ENCODE data around the gene SEMA6A.

SEMA6A gene

GRCh38 chr5:116455061-116455460 is 119.6 kb downstream of the SEMA6A start:
- no peak for DNase-seq

- peak; percentile 37 for DNase-seq
These were observed 120.2 kb downstream of the SEMA6A start for GRCh38 chr5:116454417-116454927.

DNA sequence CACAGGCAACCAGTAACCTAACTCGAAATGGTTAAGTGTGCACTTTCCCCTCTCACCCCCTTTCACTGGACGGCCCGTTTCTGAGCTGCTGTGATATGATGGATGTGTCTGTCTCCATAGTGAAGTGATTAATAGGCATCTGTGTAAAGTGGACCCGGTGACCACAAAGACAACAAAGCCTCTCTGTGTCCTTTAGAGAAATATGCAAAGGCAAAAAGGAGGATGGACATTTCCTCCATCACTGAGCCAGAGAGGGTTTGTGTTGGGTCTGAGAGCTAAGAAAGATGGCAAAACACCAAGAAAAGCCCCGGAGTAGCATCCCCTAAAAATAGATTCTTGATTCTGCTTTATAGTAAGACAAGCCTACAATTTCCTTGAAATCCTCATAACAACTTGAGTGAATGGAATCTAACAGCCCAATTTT is 120.6 kb downstream of the SEMA6A start:
- peak; percentile 37 for DNase-seq

GRCh38 chr5:116452774-116453368 is 121.8 kb downstream of the SEMA6A start:
- DNase-seq: no peak

- no peak for DNase-seq
These were observed 122.6 kb downstream of the SEMA6A start for GRCh38 chr5:116451905-116452450.

DNA sequence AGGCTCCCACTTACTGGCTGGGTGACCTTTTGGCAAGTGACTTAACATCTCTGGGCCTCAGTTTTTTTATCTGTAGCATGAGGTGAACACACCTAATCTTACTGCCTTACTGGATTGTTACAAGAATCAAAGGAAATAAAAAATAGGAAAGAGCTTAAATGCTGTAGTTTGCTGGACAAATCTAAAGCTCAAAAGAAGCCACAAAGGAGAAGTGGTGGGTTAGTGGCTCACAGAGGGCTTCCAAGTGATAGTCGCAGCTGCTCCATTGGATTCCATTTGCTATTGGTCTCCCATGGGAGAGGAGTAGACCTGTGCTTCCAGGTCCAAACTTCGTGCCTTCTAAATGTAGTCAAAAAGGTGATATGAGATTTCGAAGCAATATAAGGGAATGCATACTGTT is 123.6 kb downstream of the SEMA6A start:
- no peak for DNase-seq

- DNase-seq: no peak
These were observed 125.2 kb downstream of the SEMA6A start for GRCh38 chr5:116449458-116449857.

- no peak for DNase-seq
These were observed 125.7 kb downstream of the SEMA6A start for GRCh38 chr5:116448870-116449427.

- DNase-seq: no peak
These were observed 126.2 kb downstream of the SEMA6A start for GRCh38 chr5:116448450-116448849.

GRCh38 chr5:116446356-116447005 is 128.1 kb downstream of the SEMA6A start:
- no peak for DNase-seq

GRCh38 chr5:116445311-116445710 is 129.3 kb downstream of the SEMA6A start:
- no peak for DNase-seq

GRCh38 chr5:116444373-116445295 is 130.0 kb downstream of the SEMA6A start:
- no peak for DNase-seq

DNA sequence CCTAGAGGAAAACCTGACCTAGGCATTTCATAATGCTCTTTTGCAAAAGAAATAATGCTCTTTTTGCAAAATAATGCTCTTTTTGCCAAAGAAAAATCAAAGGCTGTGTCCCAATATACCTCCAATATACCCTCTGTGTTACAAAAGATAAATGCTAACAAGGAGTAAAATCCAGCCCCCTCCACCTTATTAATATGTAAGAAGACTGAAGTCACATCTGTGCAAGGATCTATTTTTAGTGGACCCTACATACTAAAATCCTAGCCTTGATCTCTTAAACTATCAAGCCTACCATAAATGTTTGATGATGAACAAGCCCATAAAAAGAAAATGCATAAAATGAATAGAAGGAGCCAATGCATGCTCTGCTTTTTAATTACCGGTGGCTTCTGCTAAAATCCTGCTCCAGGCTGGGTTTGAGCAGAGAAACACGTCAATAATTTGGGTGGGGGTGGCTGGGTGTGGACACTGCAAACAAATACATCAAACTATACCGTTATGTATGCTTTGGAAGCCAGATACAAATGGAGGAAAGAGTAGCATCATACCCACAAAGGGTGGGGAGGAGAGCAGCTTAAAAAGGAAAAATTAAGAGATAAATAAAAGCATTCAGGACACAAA is 131.6 kb downstream of the SEMA6A start:
- DNase-seq: no peak

- no peak for DNase-seq
These were observed 132.5 kb downstream of the SEMA6A start for GRCh38 chr5:116442095-116442534.

GRCh38 chr5:116441223-116441622 is 133.4 kb downstream of the SEMA6A start:
- no peak for DNase-seq

DNA sequence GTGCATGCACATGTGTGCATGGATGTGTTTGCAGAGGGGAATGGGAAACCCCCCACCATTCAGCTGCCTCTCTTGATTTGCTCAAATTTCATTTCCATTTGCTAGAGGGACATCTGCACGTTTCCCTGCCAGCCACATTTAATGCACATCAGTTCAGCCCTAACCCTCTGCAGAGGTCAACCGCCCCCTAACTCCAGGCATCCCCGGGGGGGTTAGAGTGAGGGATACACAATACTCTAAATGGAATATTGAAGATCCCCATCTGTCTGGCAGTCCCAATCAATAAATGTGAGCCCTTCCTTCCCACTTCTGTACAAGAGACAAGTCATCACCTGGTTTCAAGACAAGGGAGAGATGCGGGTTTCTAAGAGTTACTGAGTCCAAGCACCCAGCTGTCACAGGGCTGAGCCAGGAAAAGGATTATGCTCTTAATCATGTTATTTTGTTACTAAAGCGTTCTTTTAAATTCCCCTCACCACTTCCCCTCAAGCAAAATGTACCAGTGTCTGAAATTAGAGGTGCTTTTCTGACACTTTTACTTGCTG is 134.1 kb downstream of the SEMA6A start:
- no peak for DNase-seq

DNA sequence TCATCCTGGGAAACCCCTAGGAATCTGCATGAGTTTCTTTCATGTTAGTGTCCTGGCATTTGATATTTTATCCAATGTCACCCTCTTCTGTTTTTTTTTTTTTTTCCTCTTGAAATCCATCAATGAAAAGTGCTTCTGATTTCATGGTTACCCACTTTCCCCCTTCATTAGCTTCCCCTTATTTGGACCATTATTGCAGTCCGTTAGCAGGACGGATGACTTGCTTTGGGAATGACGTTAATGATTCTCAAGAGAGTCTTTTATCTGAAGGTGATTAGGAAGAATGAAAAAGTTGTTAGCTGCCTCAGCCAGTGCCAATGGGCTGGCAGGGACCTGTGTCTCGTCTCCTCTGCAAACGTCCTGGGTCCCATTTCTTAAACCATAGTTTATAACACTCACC is 134.7 kb downstream of the SEMA6A start:
- no peak for DNase-seq

DNA sequence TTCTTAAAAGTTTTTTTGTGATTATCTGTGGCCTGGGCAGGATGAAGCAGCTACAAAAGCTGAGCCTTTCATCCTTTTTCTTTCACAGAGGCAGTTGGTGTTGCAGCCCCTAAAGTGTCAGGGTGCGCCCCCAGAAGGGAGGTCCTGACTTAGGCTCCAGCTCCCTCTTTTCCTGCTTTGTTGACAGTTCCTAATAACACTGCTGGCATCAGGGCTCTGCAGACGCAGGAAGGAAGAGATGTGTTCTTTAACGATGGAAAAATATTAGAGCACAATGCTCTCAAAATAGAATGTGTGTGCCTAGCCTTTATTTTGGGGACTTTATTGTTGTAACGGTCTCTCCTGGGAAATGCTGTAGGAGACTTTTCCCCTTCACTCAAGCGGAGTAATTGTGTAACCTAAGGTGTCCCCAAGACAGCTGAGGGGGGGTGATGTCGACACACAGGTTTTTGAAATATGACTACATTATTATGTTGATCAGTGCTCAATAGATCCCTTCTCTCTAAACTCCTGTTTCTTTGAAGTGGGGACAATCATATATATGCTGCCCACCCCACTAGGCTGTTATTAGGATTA is 135.6 kb downstream of the SEMA6A start:
- DNase-seq: no peak

- no peak for DNase-seq
These were observed 136.6 kb downstream of the SEMA6A start for GRCh38 chr5:116437922-116438578.

DNA sequence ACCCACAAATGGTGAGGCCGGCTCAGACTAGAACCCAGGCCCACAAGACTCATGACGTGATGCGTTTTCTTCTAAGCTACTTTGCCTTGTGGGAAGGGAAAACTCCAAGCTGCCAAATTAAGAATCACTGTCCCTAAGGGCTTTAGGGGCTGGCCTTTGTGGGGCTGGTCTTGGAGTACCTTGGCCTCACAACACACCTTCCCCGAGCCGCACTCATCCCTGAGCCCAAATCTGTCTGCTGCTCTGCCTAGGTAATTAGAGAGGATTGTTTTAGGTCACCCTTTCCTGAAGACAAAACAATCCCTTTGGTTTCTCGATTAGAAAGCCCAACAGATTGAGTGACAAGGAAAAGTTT is 137.3 kb downstream of the SEMA6A start:
- no peak for DNase-seq

DNA sequence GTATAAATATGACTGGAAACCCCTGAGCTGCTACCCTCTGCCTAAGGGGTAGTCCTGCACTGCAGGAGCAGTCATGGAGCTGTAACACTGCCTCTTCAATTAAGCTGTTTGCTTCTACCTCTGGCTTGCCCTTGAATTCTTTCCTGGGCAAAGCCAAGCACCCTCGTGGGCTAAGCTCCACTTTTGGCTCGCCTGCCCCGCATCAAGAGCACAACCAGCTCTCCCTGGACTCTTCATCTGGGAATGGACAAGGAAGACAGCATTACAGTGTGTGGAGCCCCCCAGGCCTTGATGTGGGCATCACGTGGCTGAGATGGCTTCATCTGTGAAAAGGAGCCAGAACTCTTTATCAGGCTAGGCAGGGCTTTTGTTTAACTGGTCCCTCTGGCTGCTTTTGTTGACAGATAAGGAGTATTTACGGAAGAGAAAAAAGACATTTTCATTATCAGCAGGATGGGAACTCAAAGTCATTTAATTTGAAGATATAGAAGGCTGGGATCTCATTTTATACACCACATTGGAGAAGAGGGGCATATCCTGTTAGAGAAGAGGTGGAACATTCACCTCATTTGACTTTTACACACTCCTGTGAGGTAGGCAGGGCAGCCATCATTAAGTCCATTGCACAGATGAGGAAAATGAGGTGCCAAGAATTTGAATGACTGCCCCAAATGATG is 137.8 kb downstream of the SEMA6A start:
- DNase-seq: no peak
